HUES64 (cell line): ENCODE measurements around the gene ZC3HAV1.

Source experiments
- H3K27ac ChIP-seq: 2 replicates; pipeline ENCODE4 v1.7.0; 2013; ENCODE audit warnings: low read depth, low read length, inconsistent platforms
- H3K27me3 ChIP-seq: 2 replicates; pipeline ENCODE4 v1.6.1; 2013; ENCODE audit warnings: mild to moderate bottlenecking, low read length; ENCODE audit not compliant: insufficient read depth
- H3K36me3 ChIP-seq: 2 replicates; pipeline ENCODE4 v1.6.1; 2013; ENCODE audit warnings: mild to moderate bottlenecking, low read length; ENCODE audit not compliant: insufficient read depth
- H3K4me1 ChIP-seq: 2 replicates; pipeline ENCODE4 v1.6.1; 2013; ENCODE audit warnings: mild to moderate bottlenecking, low read length, moderate library complexity; ENCODE audit not compliant: insufficient read depth
- H3K4me3 ChIP-seq: 2 replicates; pipeline ENCODE4 v1.5.1; 2013; ENCODE audit warnings: mild to moderate bottlenecking, low read length, moderate library complexity
- H3K9ac ChIP-seq: 2 replicates; pipeline ENCODE4 v1.6.1; 2013; ENCODE audit warnings: mild to moderate bottlenecking, low read depth, low read length
- H3K9me3 ChIP-seq: 2 replicates; pipeline ENCODE4 v1.6.1; 2013; ENCODE audit warnings: low read depth, low read length; ENCODE audit not compliant: insufficient read depth
- WGBS: fragments of 150-250, 120-280 bp; methylation state at CpG from one replicate; pipeline ENCODE4 v1.1.7; 2013; ENCODE audit warnings: missing lambda C conversion rate; 5-methylcytosine and 5-hydroxymethylcytosine counted together

ZC3HAV1 gene

DNA sequence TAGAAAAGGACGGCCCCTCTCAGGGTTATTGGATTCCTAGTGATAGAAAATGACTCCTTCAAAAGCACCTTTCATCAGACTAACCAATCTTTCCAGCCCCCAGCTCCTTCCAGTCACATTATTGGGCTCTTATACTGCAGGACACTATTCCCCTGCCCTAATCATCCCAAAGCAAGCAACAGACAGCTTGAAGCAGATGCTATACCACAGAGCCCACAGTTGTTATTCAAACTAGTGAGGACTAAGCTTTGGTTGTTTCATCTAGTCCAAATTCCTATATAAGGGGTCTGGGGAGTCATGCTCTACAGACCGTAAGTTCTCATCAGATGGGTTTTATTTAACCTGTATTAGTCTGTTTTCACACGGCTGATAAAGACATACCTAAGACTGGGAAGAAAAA lies 98.1 kb downstream of the ZC3HAV1 start:
- H3K4me3 ChIP-seq: no peak overlapping the region
- WGBS: 87% methylated on average over 3 of the region's 3 CpGs

GRCh38 chr7:139004321-139005090 lies 105.0 kb downstream of the ZC3HAV1 start:
- Histone ChIP-seq H3K27me3 (no peaks in the 10 kb centered on the region), H3K36me3 (no peaks in the 10 kb centered on the region), H3K4me1 (no peaks in the 10 kb centered on the region), H3K9ac (no peak overlapping the region), H3K9me3 (peaks cover 21% of the 10 kb centered on the region), H3K27ac (no peak overlapping the region), H3K4me3 (no peak overlapping the region)

More for the DNA sequence above, 98.1 kb downstream of the ZC3HAV1 start:
- Histone ChIP-seq H3K36me3 (no peaks in the 10 kb centered on the region), H3K27ac (no peak overlapping the region; the same call in 1 of the 2 replicates), H3K27me3 (no peaks in the 10 kb centered on the region), H3K9ac (no peak overlapping the region), H3K9me3 (0 out of 2 replicates have a peak, but pooled peaks cover 3% of the 10 kb centered on the region), H3K4me1 (no peaks in the 10 kb centered on the region)

DNA sequence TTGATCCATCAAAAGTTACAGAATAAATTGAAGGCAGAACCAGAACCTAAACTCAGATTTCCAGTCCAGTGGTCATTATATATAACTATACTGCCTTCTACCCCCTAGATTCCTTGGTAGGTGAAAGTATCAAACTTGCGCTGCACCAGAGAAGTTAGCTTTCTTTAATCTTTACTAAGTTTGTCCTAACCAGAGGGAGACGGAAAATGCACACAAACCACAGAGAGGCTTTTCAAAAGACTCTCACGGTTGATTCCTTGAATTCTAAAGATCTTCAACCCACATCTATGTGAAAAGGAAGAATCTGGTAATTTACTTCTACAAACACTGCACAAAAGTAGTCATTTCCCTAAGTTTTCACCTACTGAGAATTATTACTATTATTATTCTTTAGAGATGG lies 110.1 kb downstream of the ZC3HAV1 start:
- peaks cover 12% of the 10 kb centered on the region for H3K9me3 ChIP-seq
- no peak overlapping the region for H3K27ac ChIP-seq
- no peaks in the 10 kb centered on the region for H3K27me3 ChIP-seq
- H3K4me1 ChIP-seq: no peaks in the 10 kb centered on the region
- WGBS: 97% methylated on average over 3 of the region's 3 CpGs
- no peak overlapping the region for H3K9ac ChIP-seq
- H3K4me3 ChIP-seq: no peak overlapping the region
- no peaks in the 10 kb centered on the region for H3K36me3 ChIP-seq
